Spinal cord (tissue), 10 donors: ENCODE measurements around the gene NTRK2. TPM values are rescaled to one million over a fixed set of nuclear protein-coding genes. Genes with fewer than 3 reads are reported as not detected.

Experiments
- DNase-seq, 6 donors: peaks; one replicate each; pipeline versions ENCODE4 v3.0.0 to v3.0.0-alpha.2; 2013 to 2015; ENCODE audit warnings: low spot score in 6 of 6, low read depth in 4 of 6
- H3K27ac ChIP-seq: one replicate; pipeline ENCODE4 v1.5.1; 2013; ENCODE audit warnings: low read depth, low read length, control low read depth
- H3K27me3 ChIP-seq: one replicate; pipeline ENCODE4 v1.6.1; 2013; ENCODE audit warnings: low read length; ENCODE audit not compliant: control insufficient read depth, insufficient read depth
- H3K36me3 ChIP-seq: one replicate; pipeline ENCODE4 v1.6.1; 2013; ENCODE audit warnings: low read length; ENCODE audit not compliant: control insufficient read depth, insufficient read depth
- H3K4me1 ChIP-seq: one replicate; pipeline ENCODE4 v1.6.1; 2013; ENCODE audit warnings: low read length; ENCODE audit not compliant: control insufficient read depth, insufficient read depth
- H3K4me3 ChIP-seq: one replicate; pipeline ENCODE4 v1.5.1; 2013; ENCODE audit warnings: low read depth, low read length, control low read depth
- H3K9me3 ChIP-seq: one replicate; pipeline ENCODE4 v1.6.1; 2013; ENCODE audit warnings: low read length; ENCODE audit not compliant: control insufficient read depth, insufficient read depth
- WGBS: methylation state at CpG from one replicate; pipeline ENCODE4 v1.1.5; 2013; ENCODE audit warnings: missing lambda C conversion rate; ENCODE audit not compliant: insufficient coverage; 5-methylcytosine and 5-hydroxymethylcytosine counted together
- polyA plus RNA-seq, 2 donors: library from polyadenylated mRNA; unstranded; fragments of 120-200 nt; gene quantifications; one replicate each; pipeline ENCODE4 v1.2.1, GENCODE V29; 2013; ENCODE audit not compliant: insufficient read length in 2 of 2
- total RNA-seq, 2 donors: library from RNA; depleted of rRNA in 1 of 2; stranded (reverse); fragments of 120-200 nt in 1 of 2; fragments of >200 nt in 1 of 2; gene quantifications; one replicate each; pipeline versions ENCODE4 v1.2.3 to v1.2.4, GENCODE V29; 2013 to 2014
- donor health status: healthy.

NTRK2 gene
- total and polyA plus RNA-seq, 4 donors: 119 to 185 (median 146) TPM

DNA sequence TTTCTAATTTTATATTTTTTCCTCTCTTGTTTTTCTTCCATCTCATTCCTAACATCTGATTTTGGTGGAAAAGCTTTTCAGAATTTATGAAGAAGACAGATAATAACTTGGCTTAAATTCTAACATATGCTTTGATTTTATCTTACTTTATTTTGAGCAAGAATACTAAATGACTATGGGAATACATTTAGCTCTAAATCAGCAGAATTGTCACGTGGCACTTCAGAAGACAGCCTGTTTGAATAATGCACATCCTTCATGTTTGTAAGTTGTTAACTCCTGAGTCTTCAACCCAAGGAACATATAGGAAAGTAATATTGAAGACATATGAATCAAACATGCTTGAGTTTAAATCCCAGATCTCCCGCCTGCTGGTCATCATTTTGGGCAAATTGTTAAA lies 90.3 kb downstream of the NTRK2 start:
- Histone ChIP-seq H3K4me3 (no peak overlapping the region), H3K9me3 (no peaks in the 10 kb centered on the region), H3K27ac (no peak overlapping the region), H3K36me3 (no peaks in the 10 kb centered on the region), H3K27me3 (no peaks in the 10 kb centered on the region), H3K4me1 (no peaks in the 10 kb centered on the region)
- peak in 1 of 6 donors; percentile 33 for DNase-seq
- no CpG with 5 or more reads among the region's 2 CpGs for WGBS

DNA sequence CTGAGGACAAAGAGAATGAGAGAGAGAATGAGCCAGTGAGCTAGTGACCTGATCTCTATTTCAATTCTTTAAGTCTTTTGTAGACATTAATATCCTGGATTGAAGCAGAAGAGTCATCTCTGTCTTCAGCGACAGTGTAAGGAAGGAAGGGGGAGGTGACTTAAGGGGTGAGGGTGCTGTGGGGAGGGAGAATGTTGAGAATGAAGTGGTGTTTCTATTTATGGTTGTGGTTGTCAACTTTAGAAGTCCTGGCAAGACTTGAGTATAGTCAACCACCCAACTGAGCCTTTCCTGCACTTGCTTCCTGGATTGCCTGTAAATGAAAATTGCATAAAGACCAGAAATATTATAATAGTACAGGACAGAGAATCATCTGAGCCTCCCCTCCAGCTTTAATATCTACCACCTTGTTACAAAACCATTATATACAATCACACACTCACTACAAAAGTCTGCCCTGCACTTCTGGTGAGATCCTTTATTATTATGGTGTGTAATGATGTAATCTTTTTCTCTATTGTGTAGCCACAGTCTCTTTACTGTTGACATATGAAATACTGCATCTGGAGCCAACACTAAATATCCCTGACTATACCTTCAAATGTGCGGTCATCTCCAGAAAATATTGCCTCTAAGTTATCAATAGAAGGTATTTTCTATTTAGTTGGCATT lies 91.7 kb downstream of the NTRK2 start:
- WGBS: 55% methylated on average over 1 of the region's 2 CpGs
- no peak for DNase-seq
- no peaks in the 10 kb centered on the region for H3K36me3 ChIP-seq
- no peak overlapping the region for H3K4me3 ChIP-seq
- H3K27me3 ChIP-seq: no peaks in the 10 kb centered on the region
- no peaks in the 10 kb centered on the region for H3K9me3 ChIP-seq
- H3K4me1 ChIP-seq: no peaks in the 10 kb centered on the region
- H3K27ac ChIP-seq: no peak overlapping the region

DNA sequence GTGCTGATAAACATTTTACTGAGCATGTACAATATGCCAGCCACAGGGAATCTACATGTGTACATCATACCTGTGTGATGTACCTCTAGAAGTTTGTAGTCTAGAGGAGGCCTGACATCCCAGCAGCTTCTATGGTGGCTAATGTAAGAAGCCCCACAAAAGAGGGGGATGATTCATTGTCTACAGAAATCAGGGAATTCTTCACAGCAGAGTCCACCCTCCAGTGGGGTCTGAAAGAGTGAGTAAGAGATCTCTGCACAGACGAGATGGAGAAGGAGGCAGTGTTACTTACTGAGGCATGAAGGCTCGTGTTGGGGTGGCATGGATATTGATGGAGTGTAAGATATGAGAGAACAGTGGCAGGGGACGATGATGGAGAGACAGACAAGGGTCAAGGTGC lies 103.0 kb downstream of the NTRK2 start:
- H3K27me3 ChIP-seq: no peaks in the 10 kb centered on the region
- 77% methylated on average over 3 of the region's 3 CpGs for WGBS

DNA sequence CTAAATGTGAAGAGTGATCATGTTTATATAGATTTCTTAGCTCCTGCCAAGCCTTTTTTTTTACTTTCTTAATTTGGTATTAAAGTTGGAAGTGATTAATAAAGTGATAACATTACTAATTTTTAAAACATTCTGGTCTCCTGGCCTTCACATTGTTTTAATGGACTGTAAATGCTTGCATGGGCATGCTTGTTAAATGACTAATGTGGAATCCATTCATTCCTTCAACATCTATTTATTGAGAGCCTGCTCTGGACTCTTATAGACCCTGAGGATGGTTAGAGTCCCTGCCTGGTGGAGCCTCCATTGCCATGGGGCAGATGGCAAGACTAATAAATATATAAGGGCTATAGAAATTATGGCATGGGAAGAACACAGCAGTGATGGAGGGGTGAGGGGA lies 103.5 kb downstream of the NTRK2 start:
- H3K4me3 ChIP-seq: no peak overlapping the region
- H3K36me3 ChIP-seq: no peaks in the 10 kb centered on the region
- H3K9me3 ChIP-seq: no peaks in the 10 kb centered on the region
- peaks cover 6% of the 10 kb centered on the region for H3K4me1 ChIP-seq
- DNase-seq: no peak
- H3K27ac ChIP-seq: no peak overlapping the region
- no peaks in the 10 kb centered on the region for H3K27me3 ChIP-seq

More for the DNA sequence above, 103.0 kb downstream of the NTRK2 start:
- H3K9me3 ChIP-seq: no peaks in the 10 kb centered on the region
- no peaks in the 10 kb centered on the region for H3K36me3 ChIP-seq
- DNase-seq: no peak
- H3K27ac ChIP-seq: no peak overlapping the region
- no peak overlapping the region for H3K4me3 ChIP-seq
- H3K4me1 ChIP-seq: peaks cover 3% of the 10 kb centered on the region

DNA sequence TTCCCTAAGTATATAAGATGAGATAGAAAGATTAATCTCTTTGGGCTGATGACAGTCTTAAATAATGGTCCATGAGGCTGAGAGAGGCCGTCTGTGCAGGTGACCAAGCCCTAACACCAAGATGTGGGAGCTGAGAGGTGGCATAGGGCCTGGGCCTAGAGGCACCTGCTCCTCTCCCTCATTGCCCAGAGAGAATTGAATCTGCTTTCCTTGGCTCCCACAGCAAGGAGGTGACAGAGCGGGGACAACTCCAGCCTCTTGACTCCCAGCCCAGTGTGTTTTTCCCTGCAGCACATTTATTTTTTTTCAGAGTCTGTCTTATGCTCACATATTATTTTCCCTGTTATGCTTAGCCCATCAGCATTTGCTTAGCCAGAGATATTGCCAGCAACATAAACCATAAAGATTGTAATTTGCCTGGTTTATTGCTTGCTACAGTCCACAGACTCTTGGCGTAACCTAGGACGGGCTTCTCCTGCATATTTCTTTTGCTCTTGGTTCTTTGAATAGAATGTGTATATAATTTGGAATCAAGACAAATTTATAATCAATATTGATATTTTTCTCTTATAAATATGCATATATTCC lies 105.6 kb downstream of the NTRK2 start:
- Histone ChIP-seq H3K4me1 (peaks cover 10% of the 10 kb centered on the region), H3K27ac (no peak overlapping the region), H3K36me3 (no peaks in the 10 kb centered on the region), H3K27me3 (no peaks in the 10 kb centered on the region), H3K4me3 (no peak overlapping the region), H3K9me3 (no peaks in the 10 kb centered on the region)
- WGBS: 49% methylated on average over 2 of the region's 4 CpGs
- peak in 1 of 6 donors; percentile 79 for DNase-seq

DNA sequence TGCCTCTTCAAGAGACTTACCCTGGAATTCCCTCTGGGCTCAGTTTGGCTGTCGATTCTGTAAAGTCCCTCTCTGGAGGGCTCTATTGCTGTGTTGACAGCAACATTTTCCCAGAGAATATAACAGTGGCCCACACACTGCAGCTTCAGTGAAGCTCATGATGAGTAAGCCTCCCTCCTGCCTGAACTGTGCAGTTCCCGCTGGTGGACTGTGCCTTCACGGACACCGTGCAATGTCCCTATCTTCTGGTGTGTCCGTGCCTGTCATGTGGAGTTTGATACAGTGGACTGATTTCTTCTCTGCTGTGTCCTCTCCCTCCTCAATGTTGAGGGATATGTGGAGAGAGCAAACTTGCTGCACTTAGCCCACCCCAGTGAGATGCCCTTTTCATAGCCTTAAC lies 109.0 kb downstream of the NTRK2 start:
- 13% methylated on average over 1 of the region's 5 CpGs for WGBS
- Histone ChIP-seq H3K4me1 (peaks cover 12% of the 10 kb centered on the region), H3K27me3 (no peaks in the 10 kb centered on the region), H3K4me3 (no peak overlapping the region), H3K9me3 (no peaks in the 10 kb centered on the region), H3K36me3 (no peaks in the 10 kb centered on the region), H3K27ac (peak overlapping the region; percentile 10)
- DNase-seq: peak in 1 of 6 donors; percentile 45

DNA sequence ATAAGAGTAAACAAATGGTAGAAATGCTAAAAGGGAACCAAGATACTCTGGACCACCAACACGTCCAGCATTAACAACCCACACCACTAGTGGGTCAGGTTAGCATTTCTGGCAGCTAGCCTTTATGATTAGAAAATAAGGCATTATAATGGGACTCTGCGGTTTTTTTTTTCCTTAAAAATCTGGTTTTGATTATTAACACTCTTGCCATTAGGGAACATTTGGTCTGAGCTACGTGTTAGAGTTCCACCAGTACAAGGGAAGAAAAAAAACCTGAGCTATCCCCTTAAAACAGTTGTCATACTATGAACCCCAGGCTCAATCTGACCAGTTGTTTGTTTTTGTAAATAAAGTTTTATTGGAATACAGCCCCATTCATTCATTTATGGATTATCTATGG lies 110.4 kb downstream of the NTRK2 start:
- Histone ChIP-seq H3K27ac (no peak overlapping the region), H3K36me3 (no peaks in the 10 kb centered on the region), H3K4me1 (peaks cover 12% of the 10 kb centered on the region), H3K4me3 (no peak overlapping the region), H3K27me3 (no peaks in the 10 kb centered on the region), H3K9me3 (no peaks in the 10 kb centered on the region)
- WGBS: no CpG with 5 or more reads among the region's 3 CpGs
- no peak for DNase-seq

DNA sequence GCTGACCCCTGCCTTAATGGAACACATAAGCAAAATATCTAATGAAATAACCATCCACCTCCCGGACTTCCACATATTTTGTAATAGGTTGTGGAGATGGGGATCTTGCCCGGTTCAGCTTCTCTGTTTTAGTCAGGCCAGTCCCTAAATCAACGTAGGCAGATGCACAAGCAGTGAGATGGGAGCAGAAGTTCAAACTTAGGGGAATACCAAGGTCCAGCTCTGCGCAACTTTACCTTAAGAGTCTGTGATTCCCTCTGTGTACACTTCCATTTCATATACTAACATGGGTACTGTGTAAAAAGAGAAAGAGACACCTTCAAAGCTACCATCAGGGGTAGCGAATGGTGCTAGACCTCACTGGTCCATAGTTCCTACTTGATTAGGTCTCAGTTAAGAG lies 110.9 kb downstream of the NTRK2 start:
- Histone ChIP-seq H3K4me1 (peaks cover 9% of the 10 kb centered on the region), H3K9me3 (no peaks in the 10 kb centered on the region), H3K27me3 (no peaks in the 10 kb centered on the region), H3K27ac (no peak overlapping the region), H3K36me3 (no peaks in the 10 kb centered on the region), H3K4me3 (no peak overlapping the region)
- WGBS: no CpG with 5 or more reads among the region's 5 CpGs
- DNase-seq: no peak

DNA sequence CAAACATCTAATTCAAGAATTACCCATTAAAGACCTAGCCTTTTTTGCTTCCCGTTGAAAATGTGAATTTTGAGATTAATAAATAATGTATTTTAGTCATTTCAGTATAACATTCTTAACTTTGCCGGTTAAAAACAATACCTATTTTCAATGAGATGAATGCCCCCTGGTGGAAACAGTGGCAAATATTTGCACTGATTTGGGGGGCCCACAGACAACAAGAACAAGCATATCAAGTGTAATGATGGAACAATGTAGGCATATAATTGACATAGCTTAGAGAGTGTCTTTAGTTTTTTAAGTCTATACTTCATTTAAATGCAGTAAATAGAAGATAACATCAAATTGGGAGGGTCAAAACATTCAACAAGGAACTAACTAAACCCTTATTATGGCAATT lies 111.9 kb downstream of the NTRK2 start:
- no CpG with 5 or more reads among the region's 2 CpGs for WGBS
- no peaks in the 10 kb centered on the region for H3K27me3 ChIP-seq
- DNase-seq: peak in 1 of 6 donors; percentile 79
- H3K27ac ChIP-seq: no peak overlapping the region
- peaks cover 9% of the 10 kb centered on the region for H3K4me1 ChIP-seq
- no peaks in the 10 kb centered on the region for H3K9me3 ChIP-seq
- no peaks in the 10 kb centered on the region for H3K36me3 ChIP-seq
- H3K4me3 ChIP-seq: no peak overlapping the region
